ENCODE measurements around the gene ARF1. TPM values are rescaled to one million over a fixed set of nuclear protein-coding genes. Genes with fewer than 3 reads are reported as not detected.
A peak's percentile ranks its signal among the peaks of the same experiment; 100 is the strongest.

ARF1 gene
- total and polyA plus RNA-seq, 7 donors, result 176 to 612 (median 295) TPM

- peaks cover 88% of the 10 kb centered on the region for H3K4me1 ChIP-seq
- peak overlapping the region; percentile 50 for H3K27ac ChIP-seq
- H3K9me3 ChIP-seq, result no peaks in the 10 kb centered on the region
- 63 to 70% (median 70%) methylated on average over 21 of the region's 21 CpGs for WGBS, 3 donors
- peak overlapping the region; percentile 28 for H3K4me3 ChIP-seq
- ATAC-seq (peak in 3 of 4 donors; percentile 13 to 30 (median 16)), DNase-seq (peak; percentile 31 to 49)
- peaks cover 0 to 5% of the 10 kb centered on the region in 2 donors for H3K36me3 ChIP-seq (ENCODE audit: insufficient read depth in 1 of 2, low read depth in 1 of 2)
- TF ChIP-seq CTCF (IDR thresholded peaks at IDR 0.05), result no peak
- H3K27me3 ChIP-seq (ENCODE audit: insufficient read depth in 3 of 3, low read length in 2 of 3), result no peaks in the 10 kb centered on the region
- intact Hi-C loops (cut with DNase I), result loop anchor here in 1 of 2 donors (10.0 kb wide), 1 partner anchor 354 kb away; the partner anchor contains the start of genes JMJD4 and SNAP47
Measured at GRCh38 chr1:228088586-228089498, 6.3 kb downstream of the ARF1 start.

DNA sequence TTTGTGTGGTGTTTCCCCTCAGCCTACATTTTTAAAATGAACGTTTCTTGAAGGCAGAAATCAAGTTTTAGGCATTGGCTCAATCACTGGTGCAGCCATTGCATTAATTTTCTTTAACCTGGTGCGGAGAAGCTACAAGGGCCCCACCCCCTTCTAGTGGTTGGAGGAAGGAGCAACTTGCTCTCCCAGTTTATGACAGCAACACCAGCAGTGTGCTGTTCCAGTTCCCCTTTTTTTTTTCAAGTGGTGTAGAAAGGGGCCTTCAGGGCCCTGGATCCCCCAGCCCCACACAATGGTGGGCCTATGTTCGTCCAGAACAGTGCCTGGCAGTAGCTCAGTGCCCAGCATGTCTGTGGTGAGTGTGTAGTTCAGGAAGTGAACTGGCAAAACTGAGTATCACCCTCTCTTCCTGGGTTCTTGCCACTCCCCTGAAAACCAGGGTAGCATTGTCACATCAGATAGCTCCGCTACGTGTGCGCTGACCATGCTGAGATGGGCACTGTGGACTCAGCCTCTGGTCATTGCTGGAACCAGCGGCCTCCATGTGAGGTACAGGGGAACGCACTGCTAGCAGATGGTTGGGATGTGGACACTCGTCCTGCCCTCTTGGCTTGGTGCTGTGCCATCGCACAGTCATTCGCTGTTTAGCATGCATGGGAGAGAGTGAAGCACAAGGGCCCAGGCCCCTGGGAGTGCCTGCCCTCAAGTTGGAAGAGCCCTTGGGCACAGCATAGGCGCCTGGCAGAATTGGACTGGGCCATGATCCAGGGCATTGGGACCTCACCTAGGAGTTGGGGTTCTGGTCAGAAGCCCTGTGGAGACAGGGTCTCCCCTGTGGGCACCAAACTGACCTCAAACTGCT is 7.2 kb downstream of the ARF1 start:
- WGBS, 3 donors, result 59 to 70% (median 60%) methylated on average over 12 of the region's 12 CpGs
- intact Hi-C loops (cut with DNase I), result loop anchor here in 1 of 2 donors (10.0 kb wide), 1 partner anchor 355 kb away; the partner anchor contains the start of genes JMJD4 and SNAP47
- DNase-seq (peak; percentile 35 to 57), ATAC-seq (peak; percentile 22 to 29 (median 26))
- TF ChIP-seq CTCF (IDR thresholded peaks at IDR 0.05), result no peak
- peaks cover 0 to 5% of the 10 kb centered on the region in 2 donors for H3K36me3 ChIP-seq (ENCODE audit: insufficient read depth in 1 of 2, low read depth in 1 of 2)
- H3K4me1 ChIP-seq, result peaks cover 81% of the 10 kb centered on the region
- H3K9me3 ChIP-seq, result peaks cover 5% of the 10 kb centered on the region
- no peaks in the 10 kb centered on the region for H3K27me3 ChIP-seq (ENCODE audit: insufficient read depth in 3 of 3, low read length in 2 of 3)
- H3K27ac ChIP-seq, result peak overlapping the region; percentile 48
- H3K4me3 ChIP-seq, result peak overlapping the region; percentile 22

GRCh38 chr1:228090613-228091081 is 8.1 kb downstream of the ARF1 start:
- peak; percentile 14 to 56 for DNase-seq
- peak overlapping the region; percentile 13 for H3K27ac ChIP-seq
- intact Hi-C loops (cut with DNase I), result no loop called here

More at GRCh38 chr1:228090613-228091081, 8.1 kb downstream of the ARF1 start:
- peaks cover 0 to 5% of the 10 kb centered on the region in 2 donors for H3K36me3 ChIP-seq (ENCODE audit: insufficient read depth in 1 of 2, low read depth in 1 of 2)
- WGBS, 3 donors, result 15 to 32% (median 26%) methylated on average over 2 of the region's 2 CpGs
- no peak for TF ChIP-seq CTCF (IDR thresholded peaks at IDR 0.05)
- no peaks in the 10 kb centered on the region for H3K27me3 ChIP-seq (ENCODE audit: insufficient read depth in 3 of 3, low read length in 2 of 3)
- peaks cover 72% of the 10 kb centered on the region for H3K4me1 ChIP-seq
- ATAC-seq, result peak; percentile 31 to 68 (median 58)
- H3K9me3 ChIP-seq, result peaks cover 8% of the 10 kb centered on the region
- peak overlapping the region; percentile 22 for H3K4me3 ChIP-seq
